ENCODE measurements around the gene UBE3C. TPM values are rescaled to one million over a fixed set of nuclear protein-coding genes. Genes with fewer than 3 reads are reported as not detected.

UBE3C gene
- total and polyA plus RNA-seq, 11 donors: 11.0 to 57.5 (median 48.1) TPM

DNA sequence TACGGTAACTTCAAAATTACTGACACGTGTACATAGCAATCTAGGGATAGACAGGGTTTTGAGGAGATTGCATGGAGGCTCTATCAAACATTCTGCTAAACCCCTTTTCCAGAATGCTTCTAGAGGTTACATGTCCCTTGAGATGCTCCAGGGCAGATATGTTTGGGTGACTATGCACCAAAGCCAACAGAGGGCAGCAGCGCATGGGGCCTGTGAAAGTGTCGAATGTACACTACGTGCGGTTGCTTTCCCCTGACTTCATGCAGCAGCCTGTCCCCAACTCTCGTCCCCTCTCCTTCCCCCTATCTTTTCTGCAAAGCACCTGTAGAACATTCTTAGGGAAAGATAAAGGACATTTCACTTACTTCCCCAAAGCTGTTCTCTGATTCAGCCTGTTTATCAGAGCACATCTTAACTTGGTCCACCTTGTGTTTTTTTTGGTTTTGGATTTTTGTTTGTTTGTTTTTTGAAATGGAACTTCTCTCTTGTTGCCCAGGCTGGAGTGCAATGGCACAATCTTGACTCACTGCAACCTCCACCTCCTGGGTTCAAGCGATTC is 90.2 kb downstream of the UBE3C start:
- H3K27me3 ChIP-seq: no peaks in the 10 kb centered on the region
- no peak overlapping the region for H3K4me3 ChIP-seq
- no peaks in the 10 kb centered on the region for H3K9me3 ChIP-seq
- H3K36me3 ChIP-seq: peaks cover 0 to 99% (median 79%) of the 10 kb centered on the region in 9 donors
- TF ChIP-seq, protein P1, sequence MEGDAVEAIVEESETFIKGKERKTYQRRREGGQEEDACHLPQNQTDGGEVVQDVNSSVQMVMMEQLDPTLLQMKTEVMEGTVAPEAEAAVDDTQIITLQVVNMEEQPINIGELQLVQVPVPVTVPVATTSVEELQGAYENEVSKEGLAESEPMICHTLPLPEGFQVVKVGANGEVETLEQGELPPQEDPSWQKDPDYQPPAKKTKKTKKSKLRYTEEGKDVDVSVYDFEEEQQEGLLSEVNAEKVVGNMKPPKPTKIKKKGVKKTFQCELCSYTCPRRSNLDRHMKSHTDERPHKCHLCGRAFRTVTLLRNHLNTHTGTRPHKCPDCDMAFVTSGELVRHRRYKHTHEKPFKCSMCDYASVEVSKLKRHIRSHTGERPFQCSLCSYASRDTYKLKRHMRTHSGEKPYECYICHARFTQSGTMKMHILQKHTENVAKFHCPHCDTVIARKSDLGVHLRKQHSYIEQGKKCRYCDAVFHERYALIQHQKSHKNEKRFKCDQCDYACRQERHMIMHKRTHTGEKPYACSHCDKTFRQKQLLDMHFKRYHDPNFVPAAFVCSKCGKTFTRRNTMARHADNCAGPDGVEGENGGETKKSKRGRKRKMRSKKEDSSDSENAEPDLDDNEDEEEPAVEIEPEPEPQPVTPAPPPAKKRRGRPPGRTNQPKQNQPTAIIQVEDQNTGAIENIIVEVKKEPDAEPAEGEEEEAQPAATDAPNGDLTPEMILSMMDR (IDR thresholded peaks at IDR 0.05): peak in 11 of 12 donors; percentile 11 to 43 (median 20)
- TF ChIP-seq POLR2A (IDR thresholded peaks at IDR 0.05): no peak
- DNase-seq (peak in 1 of 5 donors; percentile 30), ATAC-seq (peak in 2 of 4 donors; percentile 53 to 57)
- H3K4me1 ChIP-seq: no peaks in the 10 kb centered on the region
- H3K27ac ChIP-seq: no peak overlapping the region
- intact Hi-C loops (cut with DNase I): no loop called here
- 67 to 83% (median 75%) methylated on average over 8 of the region's 8 CpGs for WGBS, 4 donors

DNA sequence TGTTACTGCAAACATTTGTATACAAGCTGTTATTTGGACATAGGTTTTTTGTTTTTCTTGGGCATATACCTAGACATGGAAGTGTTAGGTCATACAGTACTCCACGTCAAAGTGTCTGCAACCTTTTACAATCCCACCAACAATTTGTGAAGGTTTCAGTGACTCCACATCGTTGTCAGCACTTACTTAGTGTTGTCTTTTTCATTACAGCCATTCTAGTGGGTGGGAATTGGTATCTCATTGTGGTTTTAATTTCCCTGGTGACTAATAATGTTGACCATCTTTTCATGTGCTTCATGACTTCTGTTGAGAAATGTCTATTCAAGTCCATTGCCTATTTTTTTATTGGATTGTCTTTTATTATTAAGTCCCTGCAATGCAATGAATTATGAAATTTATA is 95.0 kb downstream of the UBE3C start:
- TF ChIP-seq POLR2A (IDR thresholded peaks at IDR 0.05): no peak
- TF ChIP-seq, protein P1 (IDR thresholded peaks at IDR 0.05): no peak
- Histone ChIP-seq H3K4me3 (no peak overlapping the region), H3K9me3 (no peaks in the 10 kb centered on the region), H3K36me3 (peaks cover 0 to 97% (median 79%) of the 10 kb centered on the region in 9 donors), H3K27me3 (no peaks in the 10 kb centered on the region), H3K27ac (no peak overlapping the region), H3K4me1 (no peaks in the 10 kb centered on the region)
- DNase-seq: no peak
- ATAC-seq: no peak
- intact Hi-C loops (cut with DNase I): no loop called here
- WGBS, 4 donors: 76 to 93% (median 89%) methylated on average over 2 of the region's 2 CpGs

DNA sequence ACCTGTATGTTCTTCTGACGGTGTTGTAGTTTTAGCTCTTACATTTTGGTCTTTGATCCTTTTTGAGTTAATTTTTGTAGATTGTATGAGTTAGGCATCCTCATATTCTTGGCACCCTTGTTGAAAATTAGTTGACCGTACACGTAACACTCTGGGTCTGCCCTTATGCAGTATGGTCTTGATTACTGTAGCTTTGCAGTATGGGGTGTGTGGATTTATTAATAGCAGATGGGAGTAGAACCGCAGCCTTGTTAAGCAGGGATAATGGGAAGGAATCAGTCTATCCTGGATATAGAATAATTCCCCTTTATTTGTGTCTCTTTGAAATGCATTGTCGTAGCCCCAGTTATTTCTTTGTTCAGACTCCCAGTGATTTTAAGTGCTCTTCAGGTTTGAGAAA is 95.5 kb downstream of the UBE3C start:
- no peak for DNase-seq
- H3K4me1 ChIP-seq: no peaks in the 10 kb centered on the region
- TF ChIP-seq POLR2A (IDR thresholded peaks at IDR 0.05): no peak
- TF ChIP-seq, protein P1 (IDR thresholded peaks at IDR 0.05): no peak
- H3K36me3 ChIP-seq: peaks cover 0 to 96% (median 75%) of the 10 kb centered on the region in 9 donors
- 46 to 93% (median 85%) methylated on average over 5 of the region's 5 CpGs for WGBS, 4 donors
- no peak overlapping the region for H3K27ac ChIP-seq
- ATAC-seq: no peak
- H3K27me3 ChIP-seq: no peaks in the 10 kb centered on the region
- H3K4me3 ChIP-seq: no peak overlapping the region
- no peaks in the 10 kb centered on the region for H3K9me3 ChIP-seq
- intact Hi-C loops (cut with DNase I): no loop called here

DNA sequence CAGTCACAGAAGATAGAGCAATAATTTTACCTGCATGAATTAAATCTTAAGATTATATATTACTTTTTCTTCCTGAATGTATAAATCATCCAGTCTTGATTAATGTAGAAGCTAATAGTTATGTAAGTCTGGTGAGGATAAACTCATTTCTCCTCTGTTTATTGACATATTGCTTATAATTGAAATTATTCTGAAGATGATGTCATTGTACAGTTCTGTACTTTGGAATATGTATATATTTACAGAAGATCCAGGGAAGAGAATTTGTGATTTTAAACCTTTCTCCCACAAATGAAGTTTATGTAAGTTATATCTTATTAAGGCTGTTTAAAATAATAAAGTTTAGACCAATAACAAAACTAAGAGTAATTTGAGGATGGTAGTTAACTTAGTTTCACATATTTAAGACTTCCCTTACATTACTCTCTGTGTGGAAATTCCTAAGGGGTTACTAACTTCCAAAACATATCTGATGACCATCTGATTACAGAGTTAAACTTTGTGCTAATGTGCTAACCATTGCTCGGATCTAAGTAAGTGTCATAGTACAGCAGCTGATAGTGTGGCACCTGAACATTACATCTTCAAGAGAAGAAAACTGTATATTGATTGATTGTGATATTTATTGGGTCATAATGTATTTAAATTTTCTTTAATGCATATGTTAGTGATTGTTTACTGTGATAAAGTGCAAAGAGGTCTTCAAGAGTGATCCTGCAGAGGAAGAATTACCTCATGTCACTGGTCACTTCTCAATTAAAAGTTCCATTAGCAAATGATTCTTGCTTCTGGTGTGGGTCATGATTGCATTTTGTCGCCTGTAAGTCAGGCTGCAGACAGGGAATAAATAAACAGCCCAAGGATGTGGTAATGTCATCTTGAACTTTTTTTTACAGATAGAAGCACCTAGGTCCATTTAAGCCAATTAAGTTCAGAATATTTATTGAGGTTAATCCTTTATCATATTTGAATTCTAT is 96.9 kb downstream of the UBE3C start:
- intact Hi-C loops (cut with DNase I): no loop called here
- Histone ChIP-seq H3K27me3 (no peaks in the 10 kb centered on the region), H3K4me3 (no peak overlapping the region), H3K36me3 (peaks cover 0 to 83% (median 71%) of the 10 kb centered on the region in 9 donors), H3K27ac (no peak overlapping the region), H3K4me1 (no peaks in the 10 kb centered on the region), H3K9me3 (no peaks in the 10 kb centered on the region)
- 77 to 86% (median 84%) methylated on average over 2 of the region's 2 CpGs for WGBS, 4 donors
- DNase-seq (no peak), ATAC-seq (no peak)
- TF ChIP-seq, protein P1 (IDR thresholded peaks at IDR 0.05): no peak
- no peak for TF ChIP-seq POLR2A (IDR thresholded peaks at IDR 0.05)
